Middle frontal gyrus (tissue), 1 donor: ENCODE measurements around the gene SAFB2.

Experiments used
- DNase-seq: peaks from one replicate; pipeline ENCODE4 v3.0.0-alpha.2; 2015; ENCODE audit warnings: low spot score; ENCODE audit errors: extremely low spot score

Gene SAFB2

DNA sequence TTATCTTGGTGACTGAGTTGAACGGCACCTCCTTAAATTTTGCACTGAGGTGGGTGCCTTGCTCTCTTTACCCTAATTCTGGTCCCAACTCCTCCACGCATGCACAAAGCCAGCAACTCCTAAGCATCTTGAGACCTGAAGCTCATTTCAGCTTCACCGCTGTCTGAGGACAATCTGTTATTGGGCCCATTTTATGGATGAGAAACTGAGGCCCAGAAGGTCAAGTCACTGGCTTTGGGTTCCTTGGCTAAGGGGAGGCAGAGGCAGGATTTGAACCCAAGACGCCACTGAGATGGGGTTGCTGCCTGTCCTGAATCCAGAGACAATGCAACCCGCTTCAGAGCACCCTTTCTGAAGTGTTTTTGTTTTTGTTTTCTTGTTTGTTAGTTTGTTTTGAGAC lies 77.5 kb downstream of the SAFB2 start:
- DNase-seq, result no peak

- DNase-seq, result no peak
Observed at GRCh38 chr19:5542665-5543064, 79.9 kb downstream of the SAFB2 start.

DNA sequence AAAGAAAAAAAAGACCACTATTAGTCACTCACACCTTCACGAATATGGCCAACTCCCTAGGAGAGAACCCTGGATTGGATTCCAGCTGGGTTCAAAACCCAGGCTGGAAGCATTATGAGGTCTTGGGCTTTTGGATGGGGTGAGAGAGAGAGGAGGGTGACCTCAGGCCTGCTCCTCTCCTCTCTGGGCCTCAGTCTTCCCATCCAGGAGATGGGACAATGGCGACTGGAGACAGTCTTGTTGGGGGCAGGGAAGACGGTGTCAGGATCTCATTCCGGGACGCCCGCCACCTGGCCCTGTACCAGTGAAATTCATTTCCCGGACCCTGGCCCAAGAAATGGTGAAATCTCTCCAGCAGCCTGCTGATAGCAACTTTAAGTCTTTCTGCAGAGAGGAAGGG lies 81.1 kb downstream of the SAFB2 start:
- DNase-seq, result no peak

DNA sequence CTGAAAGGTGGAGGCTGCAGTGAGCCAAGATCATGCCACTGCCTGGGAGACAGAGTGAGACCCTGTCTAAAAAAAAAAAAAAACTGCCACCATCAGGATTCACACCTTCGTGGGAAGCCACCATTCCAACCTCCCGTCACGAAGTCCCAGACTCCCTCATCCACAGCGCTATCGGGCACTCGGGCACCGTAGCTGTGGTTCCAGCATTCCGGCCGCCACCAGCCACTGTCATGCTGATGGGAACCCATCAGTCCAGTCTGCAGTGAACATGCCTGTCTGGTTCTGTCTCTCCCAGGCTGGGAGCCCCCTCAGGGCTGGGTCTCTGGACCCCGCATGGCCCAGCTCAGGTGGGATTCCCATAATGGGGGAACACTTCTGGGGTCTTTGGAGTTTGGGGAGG lies 82.4 kb downstream of the SAFB2 start:
- no peak for DNase-seq

DNA sequence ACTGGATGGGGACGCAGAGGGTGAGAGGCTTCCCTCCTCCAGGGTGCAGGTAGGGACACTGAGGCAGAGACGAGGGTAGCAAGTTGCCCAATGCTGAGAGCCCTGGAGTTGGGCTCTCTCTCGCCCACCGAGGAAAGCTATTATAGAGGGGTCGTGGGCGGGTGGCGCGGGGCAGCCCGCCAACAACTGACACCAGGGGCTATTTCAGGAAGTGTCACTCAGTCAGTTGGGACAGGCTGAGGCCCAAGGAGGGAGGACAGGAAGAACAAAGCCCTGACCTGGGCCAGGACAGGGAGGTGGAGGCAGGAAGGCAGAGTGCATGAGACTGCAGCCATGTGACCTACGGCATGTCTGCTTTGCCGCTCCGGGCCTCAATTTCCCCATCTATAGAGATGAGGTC lies 84.7 kb downstream of the SAFB2 start:
- DNase-seq, result no peak
